Stimulated activated CD8-positive, alpha-beta memory T cell treated with anti-CD3 and anti-CD28 coated beads, Interleukin-4, amount 100 ng/mL, for 4 hours (primary cell): Measurements from ENCODE around the gene WSCD1.

Experiments used
- DNase-seq, 2 donors: peaks; one replicate each; pipeline ENCODE4 v3.0.0-alpha.2; 2020; ENCODE audit warnings: low read depth in 2 of 2, low spot score in 1 of 2

Gene WSCD1

DNA sequence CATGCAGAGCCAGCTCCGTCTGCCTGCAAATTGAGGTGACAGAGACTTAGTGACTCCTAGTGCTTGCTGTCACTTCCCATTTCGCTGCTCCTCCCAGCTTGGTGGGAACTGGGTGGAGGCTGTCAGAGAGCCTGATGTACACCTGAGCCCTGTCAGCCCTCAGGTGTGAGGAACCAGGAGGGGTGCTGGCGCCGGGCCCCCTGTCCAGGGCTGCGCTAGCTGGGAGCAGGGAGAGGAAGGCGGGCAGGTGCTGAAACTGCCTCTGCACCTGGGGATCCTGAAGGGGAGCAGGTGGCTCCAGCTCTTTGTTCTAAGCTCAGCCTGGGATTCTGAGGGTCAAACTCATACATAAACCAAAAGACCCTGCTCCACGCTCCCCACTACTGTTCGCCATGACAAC, 10.8 kb upstream of the WSCD1 start:
- no peak for DNase-seq

DNA sequence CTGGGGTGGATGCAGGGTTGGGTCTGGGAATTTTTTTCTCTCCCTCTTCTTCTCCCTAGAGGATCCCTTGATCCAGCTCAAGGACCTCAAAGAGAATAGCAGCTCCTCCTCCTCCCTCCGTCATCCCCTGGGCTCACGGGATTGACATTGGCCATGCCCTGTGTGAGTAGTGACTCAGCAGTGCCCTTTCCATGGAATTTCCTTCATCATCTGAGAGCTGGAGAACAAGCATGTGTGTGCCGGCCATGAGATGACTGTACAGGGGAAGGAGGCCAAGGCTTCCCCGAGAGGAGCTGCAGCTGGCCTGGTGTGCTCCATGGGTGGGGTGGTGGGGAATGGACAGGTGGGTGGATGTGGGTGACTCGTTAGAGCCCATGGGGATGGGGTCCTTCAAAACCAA, 8.9 kb upstream of the WSCD1 start:
- DNase-seq: no peak

DNA sequence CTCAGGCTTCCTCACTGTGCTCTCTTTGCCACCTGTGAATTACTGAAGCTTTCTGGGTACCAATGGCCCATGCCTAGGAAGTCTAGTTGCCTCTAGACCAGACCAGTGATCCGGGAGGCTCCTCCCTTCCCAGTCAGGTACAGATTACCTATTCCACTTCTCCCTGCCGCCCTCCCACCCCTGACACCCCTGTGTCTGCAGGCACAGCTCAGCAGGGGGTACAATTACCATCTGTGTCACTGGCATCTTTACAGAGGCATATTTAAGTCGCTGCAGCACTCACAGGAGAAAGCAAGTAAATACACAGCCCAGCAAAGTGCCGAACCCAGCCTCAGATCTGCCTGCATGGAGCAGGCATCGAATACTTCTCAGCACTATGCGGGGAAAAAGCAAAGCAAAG, 5.3 kb upstream of the WSCD1 start:
- DNase-seq: no peak

DNA sequence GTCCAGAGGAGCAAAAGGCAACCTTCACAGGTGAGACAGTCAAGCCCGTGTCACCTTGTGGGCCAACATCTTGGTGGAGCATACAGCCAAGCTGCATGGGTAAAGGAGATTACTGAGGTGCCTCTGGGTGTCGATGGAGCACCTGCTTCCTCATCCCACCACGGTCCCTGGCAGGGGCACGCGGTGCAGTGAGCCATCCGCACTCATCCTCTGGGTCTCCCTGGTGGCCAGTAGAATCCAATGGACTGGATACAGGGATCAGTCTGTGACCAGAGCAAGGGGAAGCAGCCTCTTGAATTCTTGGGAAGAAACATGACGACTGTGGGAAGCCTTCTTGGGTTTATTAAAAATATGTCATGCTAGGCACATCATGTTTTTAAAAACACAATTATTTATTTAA, 4.8 kb upstream of the WSCD1 start:
- DNase-seq: no peak

DNA sequence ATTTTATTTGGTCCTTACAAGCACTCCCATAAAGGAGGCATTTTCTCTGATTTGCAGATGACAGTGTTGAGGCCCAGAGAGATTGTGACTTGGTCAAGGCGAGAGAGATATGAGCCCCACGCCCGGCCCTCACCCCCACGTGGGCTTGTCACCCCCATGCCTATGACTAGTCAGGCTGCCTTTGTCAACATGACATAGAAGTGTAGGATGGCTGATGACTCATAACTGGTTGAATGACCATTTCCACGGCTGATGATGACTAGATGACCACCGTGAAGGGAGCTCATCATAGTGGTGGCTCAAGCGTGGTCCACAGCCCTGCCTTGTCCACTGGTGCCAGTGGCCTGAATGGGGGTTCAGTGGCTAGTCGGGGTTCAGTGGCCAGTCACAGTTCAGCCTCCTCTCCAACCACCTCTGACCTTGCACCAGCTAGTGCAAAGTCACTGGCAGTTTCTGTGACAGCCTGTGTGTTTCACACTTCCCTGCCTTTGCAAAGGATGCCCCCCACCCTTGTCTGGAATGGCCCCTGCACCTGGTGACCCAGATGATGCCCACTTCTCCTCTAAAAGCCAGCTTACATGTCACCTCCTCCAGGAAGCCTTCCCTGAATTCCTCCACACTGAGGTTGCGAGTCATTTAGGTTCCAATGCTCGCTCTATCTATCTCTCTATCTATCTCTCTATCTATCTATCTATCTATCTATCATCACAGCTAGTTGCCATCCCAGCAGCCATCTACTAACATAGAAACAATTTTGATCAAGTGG, 3.8 kb upstream of the WSCD1 start:
- DNase-seq: no peak

- no peak for DNase-seq
Measured at GRCh38 chr17:6067060-6067459, 3.1 kb upstream of the WSCD1 start.

- DNase-seq: no peak
Measured at GRCh38 chr17:6070430-6070912, 292 bp downstream of the WSCD1 start.

- no peak for DNase-seq
Measured at GRCh38 chr17:6070913-6071511, 833 bp downstream of the WSCD1 start.

GRCh38 chr17:6071528-6072065, 1.4 kb downstream of the WSCD1 start:
- no peak for DNase-seq

DNA sequence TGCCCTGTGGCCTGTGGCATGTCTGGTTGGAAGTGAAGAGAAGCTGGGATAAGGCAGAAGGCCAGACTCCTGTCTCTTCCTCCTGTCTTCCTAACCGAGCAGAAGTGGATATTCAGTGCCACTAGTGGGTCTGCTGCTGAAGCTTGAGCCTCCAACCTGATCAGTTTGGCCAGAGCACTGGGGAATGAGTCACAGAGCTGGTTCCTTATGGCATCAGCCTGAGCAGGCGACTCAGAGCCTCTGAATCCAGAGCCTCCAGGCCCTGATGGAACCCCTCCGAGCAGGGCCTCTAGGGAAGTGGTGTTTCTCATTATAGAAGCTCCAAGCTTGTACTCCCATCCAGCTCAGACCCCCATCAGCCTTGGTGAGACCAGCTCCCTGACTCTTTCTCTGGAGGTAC, 2.0 kb downstream of the WSCD1 start:
- no peak for DNase-seq

- no peak for DNase-seq
Measured at GRCh38 chr17:6072611-6073010, 2.4 kb downstream of the WSCD1 start.

GRCh38 chr17:6073620-6074019, 3.4 kb downstream of the WSCD1 start:
- no peak for DNase-seq

GRCh38 chr17:6075050-6075449, 4.9 kb downstream of the WSCD1 start:
- DNase-seq: no peak

DNA sequence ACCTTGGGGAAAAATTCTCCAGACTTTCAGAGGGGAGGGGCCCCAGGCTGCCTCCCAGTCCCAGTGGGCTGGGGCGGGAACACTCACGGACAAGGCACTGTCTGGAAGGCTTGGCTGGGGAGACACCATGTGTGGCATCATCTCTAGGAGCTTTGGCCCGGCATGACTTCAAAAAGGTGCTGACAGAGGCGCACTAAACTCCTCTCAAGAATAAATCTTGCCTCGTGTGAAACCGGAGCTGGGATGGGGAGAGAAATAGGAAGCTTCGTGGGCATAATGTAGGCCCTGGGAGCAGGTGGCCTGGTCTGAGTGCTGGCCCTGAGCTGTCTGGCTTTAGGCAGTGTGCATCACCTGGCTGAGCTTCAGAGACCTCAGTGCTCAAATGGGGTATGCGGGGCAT, 5.7 kb downstream of the WSCD1 start:
- DNase-seq: no peak

DNA sequence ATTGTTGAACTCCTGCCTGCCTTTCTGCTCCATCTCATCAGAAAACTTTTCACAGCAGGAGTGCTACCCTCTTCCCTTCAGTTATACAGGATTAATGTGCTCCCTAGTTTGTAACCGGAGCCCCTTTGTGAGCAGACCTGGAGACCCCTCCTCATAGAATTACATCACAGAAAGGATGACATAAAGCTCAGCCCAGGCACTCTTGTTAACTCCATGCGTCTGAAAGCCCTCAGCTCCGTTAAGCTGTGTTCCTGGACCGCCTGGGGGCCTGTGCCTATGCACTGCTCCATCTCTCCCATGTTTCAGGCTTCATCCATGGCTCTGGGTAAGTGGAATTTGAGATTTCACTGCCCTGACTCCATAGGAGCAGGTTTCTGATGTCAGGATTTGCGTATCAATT, 7.6 kb downstream of the WSCD1 start:
- no peak for DNase-seq

DNA sequence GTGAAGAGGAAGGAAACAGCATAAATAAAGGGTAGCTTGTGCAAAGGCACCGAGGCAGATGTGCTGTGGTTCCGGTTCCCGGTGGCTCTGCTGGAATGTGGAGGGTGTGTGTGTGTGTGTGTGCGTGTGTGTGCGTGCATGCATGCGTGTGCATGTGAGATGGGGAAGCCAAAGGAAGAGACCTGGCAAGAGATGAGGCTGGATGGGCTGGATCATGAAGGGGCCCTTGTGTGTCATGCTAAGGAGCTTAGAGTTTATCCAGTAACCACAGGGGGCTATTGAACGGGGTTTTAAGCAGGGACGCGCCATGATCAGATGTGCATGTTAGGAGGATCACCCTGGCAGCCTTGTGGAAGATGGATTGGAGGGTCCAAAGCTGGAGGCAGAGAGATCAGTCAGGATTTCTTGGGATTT, 8.3 kb downstream of the WSCD1 start:
- DNase-seq: no peak

- no peak for DNase-seq
Measured at GRCh38 chr17:6079155-6079888, 9.1 kb downstream of the WSCD1 start.

GRCh38 chr17:6079960-6080359, 9.8 kb downstream of the WSCD1 start:
- DNase-seq: no peak

DNA sequence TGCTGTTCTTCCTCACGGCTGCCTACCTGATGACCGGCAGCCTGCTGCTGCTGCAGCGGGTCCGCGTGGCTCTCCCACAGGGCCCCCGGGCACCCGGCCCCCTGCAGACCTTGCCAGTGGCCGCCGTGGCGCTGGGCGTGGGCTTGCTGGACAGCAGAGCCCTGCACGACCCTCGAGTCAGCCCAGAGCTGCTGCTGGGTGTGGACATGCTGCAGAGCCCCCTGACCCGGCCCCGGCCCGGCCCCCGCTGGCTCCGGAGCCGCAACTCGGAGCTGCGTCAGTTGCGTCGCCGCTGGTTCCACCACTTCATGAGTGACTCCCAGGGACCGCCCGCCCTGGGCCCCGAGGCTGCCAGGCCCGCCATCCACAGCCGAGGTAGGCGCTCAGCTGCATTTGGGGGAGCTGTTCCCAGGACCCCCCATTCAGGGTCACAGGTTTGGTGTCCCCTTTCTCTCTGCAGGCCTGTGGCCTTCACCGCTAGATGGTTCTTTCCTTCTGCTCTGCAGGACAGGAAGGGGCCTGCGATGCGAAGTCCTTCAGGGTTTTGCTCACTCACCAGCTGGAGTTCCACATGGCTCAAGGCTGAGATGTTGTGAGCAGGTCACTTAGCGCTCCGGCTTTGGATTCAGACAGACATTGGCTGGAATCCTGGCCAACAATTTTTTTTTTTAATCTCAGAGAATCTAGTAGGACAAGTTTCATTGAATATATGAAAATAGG, 10.7 kb downstream of the WSCD1 start:
- DNase-seq: no peak

GRCh38 chr17:6082335-6082734, 12.2 kb downstream of the WSCD1 start:
- DNase-seq: no peak
